ENCODE measurements around the gene TFDP1.

The TFDP1 gene

DNA sequence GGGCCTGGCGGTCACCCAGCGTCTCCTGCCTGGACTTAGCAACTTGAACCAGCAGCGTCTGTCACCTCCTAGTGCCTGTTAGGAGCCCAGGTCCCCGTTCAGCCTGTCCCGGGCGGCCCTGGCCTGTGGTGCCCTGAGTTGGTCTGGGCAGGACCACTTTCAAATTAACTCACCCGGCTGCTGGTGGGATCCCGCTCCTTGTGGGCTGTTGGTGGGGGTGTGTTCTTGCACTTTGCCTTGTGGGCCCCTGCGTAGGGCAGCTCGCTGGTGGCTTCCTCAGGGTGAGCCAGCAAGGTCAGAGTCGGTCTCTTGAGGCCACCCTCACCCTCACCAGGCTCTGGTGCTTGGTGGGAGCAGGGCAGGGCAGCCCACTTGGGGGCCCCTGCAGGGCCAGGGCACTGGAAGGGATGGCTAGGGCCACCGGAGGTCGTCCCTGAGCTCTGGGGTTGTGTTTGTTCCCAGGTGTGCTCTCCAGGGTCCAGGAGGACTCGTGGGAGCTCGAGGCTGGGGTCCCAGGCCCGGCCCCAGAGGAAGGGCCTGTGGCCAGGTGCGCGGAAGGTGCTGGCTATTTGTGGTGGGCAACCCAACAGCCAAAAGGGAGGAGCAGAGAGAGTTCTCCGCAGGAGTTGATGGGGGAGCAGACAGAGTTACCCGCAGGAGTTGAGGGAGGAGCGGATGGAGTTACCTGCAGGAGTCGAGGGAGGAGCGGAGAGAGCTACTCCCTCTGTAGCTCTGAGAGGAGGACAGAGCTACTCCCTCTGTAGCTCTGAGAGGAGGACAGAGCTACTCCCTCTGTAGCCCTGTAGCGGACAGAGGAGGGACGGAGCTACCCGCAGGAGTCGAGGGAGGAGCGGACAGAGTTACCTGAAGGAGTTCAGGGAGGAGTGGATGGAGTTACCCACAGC lies 16.9 kb downstream of the TFDP1 start:
- no peak for DNase-seq

DNA sequence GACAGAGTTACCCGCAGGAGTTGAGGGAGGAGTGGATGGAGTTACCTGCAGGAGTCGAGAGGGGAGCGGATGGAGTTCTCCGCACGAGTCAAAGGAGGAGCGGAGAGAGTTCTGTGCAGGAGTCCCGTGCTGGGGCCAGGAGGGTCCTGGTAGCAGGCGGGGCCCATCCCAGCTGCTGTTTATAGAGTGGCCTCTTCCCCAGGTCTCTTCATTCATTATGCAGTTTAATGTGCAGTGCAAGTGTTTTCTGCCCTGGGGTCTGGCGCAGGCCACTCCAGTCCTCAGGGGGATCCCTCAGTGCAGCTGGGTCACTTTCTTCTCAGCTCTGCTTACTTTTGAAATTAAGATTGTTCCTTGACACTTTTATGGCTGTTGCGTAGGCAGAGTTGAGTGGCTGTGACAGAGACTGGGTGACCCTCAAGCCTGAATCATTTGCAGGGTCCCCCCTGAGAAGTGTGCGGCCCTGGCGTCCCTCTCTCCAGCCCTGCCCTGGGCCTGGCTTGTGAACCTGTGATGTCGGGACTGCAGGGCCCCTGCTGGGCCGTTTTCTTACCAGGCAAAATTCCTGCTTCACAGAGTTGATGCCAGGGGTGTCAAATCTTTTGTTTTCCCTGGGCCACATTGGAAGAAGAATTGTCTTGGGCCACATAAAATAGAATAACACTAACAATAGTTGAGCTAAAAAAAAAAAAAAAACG lies 17.9 kb downstream of the TFDP1 start:
- no peak for DNase-seq

GRCh38 chr13:113603116-113603710 lies 18.7 kb downstream of the TFDP1 start:
- DNase-seq = no peak

DNA sequence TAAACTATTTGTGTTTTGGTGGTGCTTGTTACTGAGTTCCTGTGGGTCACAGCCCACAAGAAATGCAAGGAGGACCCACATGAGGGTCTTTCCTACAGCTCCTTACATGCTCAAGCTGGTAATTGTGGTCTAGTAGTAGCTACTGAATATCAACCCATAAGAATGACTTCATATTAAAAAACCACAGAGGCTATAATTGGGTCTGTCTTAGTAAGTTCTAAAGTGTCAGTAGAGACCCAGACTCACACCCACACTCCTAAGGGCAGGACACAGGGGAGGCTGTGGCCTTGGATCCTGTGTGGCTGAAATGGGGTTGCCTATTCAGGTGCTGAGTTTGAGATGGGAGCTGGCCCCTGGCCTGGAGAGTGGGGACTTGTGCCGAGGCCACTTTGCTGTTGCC lies 19.6 kb downstream of the TFDP1 start:
- DNase-seq = no peak

- no peak for DNase-seq
These were observed 20.9 kb downstream of the TFDP1 start for GRCh38 chr13:113605461-113605860.

DNA sequence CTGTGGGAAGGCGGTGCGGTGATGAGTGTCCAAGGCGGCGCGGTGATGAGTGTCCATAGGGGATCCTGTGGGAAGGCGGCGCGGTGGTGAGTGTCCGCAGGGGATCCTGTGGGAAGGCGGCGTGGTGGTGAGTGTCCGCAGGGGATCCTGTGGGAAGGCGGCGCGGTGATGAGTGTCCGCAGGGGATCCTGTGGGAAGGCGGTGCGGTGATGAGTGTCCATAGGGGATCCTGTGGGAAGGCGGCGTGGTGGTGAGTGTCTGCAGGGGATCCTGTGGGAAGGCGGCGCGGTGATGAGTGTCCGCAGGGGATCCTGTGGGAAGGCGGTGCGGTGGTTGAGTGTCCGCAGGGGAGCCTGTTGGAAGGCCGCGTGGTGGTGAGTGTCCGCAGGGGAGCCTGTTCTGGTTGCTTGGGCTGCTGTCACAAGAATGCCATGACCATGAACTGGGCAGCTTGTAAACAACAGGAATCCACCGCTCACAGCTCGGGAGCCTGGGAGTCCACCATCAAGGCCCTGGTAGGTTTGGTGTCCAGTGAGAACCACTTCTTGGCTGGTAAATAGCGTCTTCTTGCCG lies 21.4 kb downstream of the TFDP1 start:
- DNase-seq = no peak

GRCh38 chr13:113607056-113607888 lies 22.7 kb downstream of the TFDP1 start:
- no peak for DNase-seq

GRCh38 chr13:113607889-113608635 lies 23.5 kb downstream of the TFDP1 start:
- no peak for DNase-seq

DNA sequence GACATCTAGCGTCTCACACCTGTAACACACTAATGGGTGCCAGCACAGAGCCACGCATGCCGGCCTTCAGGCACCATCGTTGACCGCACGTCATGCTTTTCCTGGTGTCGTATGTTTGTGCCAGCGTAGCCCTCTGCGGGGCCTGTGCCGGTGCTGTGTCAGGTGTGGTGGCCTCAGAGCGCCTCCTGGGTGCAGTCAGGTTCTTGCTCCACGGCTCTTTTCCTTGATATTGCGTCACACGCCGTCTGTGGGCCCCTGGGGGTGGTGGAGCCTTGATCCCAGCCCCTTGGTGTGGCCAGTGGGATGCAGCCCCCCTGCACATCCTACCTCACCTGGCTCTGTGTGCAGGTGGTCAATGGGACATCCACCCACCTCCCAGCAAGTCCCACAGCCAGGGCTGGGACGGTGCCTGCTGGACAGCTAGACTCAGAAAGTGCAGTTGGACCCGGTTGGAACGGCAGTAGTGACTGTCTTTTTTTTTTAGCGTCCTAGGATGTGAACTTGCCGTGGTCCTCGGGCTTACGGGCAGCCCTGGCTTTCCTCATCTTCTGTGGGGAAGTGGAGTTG lies 24.5 kb downstream of the TFDP1 start:
- no peak for DNase-seq

DNA sequence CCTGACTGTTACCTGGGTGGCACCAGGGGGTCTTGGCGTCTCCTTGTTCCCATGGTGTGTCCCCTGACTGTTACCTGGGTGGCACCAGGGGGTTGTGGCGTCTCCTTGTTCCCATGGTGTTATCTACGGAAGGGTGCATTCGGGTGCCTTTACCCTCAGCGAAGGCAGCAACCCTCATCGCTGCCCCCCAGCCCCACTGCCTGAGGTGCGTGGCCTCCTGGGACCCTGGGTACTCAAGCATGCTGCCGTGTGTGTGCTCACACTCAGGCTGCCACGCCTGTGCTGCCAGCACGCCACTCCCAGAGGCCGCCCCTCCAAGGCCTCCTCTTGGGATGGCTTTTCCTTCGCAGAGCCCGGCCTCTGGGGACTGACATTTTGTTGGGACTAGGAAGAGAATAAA lies 25.1 kb downstream of the TFDP1 start:
- DNase-seq = no peak

DNA sequence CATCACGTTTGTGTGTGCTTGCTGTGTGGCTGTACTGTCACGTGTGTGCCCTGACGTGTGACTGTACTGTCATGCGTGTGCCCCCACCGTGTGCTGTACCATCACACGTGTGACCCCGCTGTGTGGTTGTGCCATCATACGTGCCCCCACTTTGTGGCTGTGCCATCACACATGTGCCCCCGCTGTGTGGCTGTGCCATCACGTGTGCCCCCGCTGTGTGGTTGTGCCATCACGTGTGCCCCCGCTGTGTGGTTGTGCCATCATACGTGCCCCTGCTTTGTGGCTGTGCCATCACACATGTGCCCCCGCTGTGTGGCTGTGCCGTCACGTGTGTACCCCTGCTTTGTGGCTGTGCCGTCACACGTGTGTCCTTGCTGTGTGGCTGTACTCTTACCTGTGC lies 25.7 kb downstream of the TFDP1 start:
- DNase-seq = no peak

DNA sequence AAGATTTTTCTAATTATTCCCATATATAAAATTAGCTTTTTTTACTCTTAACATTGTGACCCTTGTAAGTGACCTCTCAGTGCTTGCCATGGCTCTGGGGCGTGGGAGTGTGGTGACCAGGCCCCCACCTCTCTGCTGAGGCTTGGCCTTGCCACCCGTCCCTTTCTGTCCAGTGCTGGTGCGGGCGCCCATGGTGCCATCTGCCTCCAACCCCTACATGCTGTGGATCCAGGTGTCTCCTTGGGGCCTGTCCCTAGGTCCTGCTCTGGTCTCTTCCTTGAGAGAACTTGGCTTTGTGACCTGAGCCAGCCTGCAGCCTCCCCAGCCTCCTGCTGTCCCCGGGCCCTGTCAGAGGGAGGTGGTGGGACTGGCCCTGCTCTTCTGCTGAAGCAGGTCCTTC lies 27.4 kb downstream of the TFDP1 start:
- no peak for DNase-seq

DNA sequence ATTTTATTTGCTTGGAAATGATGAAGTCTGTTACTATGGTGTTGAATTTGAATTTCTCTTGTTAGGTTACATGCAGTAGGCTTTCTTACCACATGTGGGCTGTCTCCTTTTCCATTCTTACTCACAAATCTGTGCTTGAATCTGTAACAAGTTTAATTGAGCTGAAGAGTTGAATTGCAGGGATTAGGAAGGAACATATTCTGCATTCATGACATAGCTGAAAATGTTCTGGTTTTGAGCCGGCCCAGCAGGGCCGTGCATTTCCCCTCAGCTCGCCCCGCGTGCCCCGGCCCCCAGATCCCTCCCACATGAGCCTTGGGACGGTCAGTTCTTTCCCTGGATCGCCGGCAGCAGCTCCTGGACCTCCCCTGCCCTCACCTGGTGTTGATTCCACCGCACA lies 28.1 kb downstream of the TFDP1 start:
- no peak for DNase-seq

GRCh38 chr13:113613789-113614379 lies 29.3 kb downstream of the TFDP1 start:
- no peak for DNase-seq

- no peak for DNase-seq
These were observed 31.8 kb downstream of the TFDP1 start for GRCh38 chr13:113616281-113616906.

DNA sequence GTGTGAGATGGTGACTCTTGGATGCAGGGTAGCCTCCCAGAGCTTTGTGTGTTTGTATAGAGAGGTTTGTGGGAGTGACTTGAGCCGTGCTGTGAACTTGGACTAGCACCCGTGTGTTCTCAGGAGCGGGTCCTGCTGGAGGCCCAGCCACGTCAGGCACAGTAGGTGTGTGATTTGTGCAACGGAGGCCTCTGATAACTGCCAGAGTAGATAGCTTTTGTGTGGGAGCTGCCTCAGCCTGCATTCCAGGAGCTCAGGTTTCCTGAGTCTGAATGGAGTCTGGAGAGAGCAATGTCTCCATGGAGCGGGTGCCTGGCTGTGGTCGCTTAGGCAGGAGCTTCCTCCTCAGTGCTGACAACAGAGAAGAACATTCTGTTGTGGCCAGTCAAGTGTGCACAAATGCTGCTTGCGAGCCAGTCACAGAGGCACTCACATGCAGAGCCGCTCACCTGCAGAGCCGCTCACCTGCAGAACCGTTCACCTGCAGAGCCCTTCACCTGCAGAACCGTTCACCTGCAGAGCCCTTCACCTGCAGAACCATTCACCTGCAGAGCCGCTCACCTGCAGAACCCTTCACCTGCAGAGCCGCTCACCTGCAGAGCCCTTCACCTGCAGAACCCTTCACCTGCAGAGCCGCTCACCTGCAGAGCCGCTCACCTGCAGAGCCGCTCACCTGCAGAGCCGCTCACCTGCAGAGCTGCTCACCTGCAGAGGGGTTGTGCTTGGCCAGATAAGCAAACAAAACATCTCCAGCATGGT lies 32.6 kb downstream of the TFDP1 start:
- DNase-seq = no peak

GRCh38 chr13:113617961-113618360 lies 33.4 kb downstream of the TFDP1 start:
- no peak for DNase-seq

- no peak for DNase-seq
These were observed 33.9 kb downstream of the TFDP1 start for GRCh38 chr13:113618455-113618854.

DNA sequence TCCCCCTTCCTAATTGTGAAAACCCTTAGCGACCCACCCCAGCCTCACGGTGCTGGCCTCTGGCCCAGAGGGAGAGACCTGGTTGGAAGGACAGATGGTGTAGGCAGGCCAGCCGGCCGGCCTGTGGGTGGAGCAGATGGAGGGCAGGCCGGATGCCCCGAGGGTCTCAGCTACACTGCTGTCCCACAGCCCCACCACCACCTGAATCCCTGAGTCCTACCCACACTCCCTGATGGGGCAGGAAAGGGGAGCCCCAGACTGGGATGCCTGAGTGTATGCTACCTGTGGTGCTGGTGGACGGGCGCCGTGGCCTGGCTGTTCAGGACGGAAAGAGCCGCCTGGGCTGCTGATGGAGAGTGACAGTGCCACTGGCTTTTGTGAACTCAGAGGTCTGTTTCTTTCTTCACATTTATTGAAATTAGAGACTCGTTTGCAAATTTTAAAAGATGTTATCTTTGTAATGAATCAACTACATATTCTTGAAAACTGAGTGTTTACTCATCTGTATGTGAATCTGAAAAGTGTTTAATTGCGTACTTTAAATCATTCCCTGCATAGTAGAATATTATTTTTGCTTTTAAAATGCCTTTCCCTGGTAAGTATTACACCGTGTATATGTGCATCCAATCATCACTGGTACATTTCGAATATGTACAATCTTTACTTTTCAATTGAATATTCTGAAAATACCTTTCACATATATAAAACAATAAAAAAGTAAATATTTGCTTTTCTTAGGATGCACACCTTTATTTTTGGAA lies 35.7 kb downstream of the TFDP1 start:
- no peak for DNase-seq

Data from CD4-positive, alpha-beta T cell treated with Interleukin-10 for 1 hour (primary cell).